IMR-90 (cell line): ENCODE results near the gene ANKRD30BL. TPM values are rescaled to one million over a fixed set of nuclear protein-coding genes. Genes with fewer than 3 reads are reported as not detected.
"Not testable (repeated sequence)": the region's sequence is repeated elsewhere in the genome, so short reads cannot be mapped to it uniquely, and the experiment has no call there.

Experiments
- ATAC-seq: fragments of 200-7000 bp; cut with Tn5 transposase; 2 replicates; pipeline ENCODE4 v1.9.1; 2020; ENCODE audit warnings: low read depth, mild to moderate bottlenecking, moderate library complexity
- BruUV-seq: library from RNA; stranded (reverse); fragments of 400-500 nt; replicated peaks from 2 replicates; lab custom pipeline; 2021; lab: Mats Ljungman, UMichigan
- CTCF ChIA-PET: fragments of 300-600 bp; formaldehyde crosslinking; extraction: SDS; loops from one replicate; lab custom pipeline; 2021; ENCODE audit warnings: antibody characterized with exemption; lab: Yijun Ruan, JAX
- POLR2A ChIA-PET: fragments of 300-600 bp; sonication (Branson Sonifier 250); formaldehyde crosslinking; loops from one replicate; lab custom pipeline; 2022; ENCODE audit warnings: antibody characterized with exemption; ENCODE audit not compliant: unreplicated experiment; lab: Charles Lee
- DNase-seq: peaks from one replicate; pipeline ENCODE4 v3.0.0; 2013
- H2AFZ ChIP-seq: replicated peaks from 2 replicates; pipeline ENCODE3; 2013; ENCODE audit warnings: low read length, mild to moderate bottlenecking; ENCODE audit not compliant: poor library complexity
- H2AK5ac ChIP-seq: 2 replicates; pipeline ENCODE4 v1.6.1; 2013; ENCODE audit warnings: low read depth, low read length, inconsistent platforms
- H2AK9ac ChIP-seq: replicated peaks from 2 replicates; pipeline ENCODE3; 2013; ENCODE audit warnings: mild to moderate bottlenecking, low read depth, low read length, moderate library complexity; ENCODE audit not compliant: poor library complexity
- H2BK120ac ChIP-seq: 2 replicates; pipeline ENCODE4 v1.6.1; 2013; ENCODE audit warnings: low read depth, low read length, inconsistent platforms
- H2BK15ac ChIP-seq: 3 replicates; pipeline ENCODE4 v1.6.1; 2013; ENCODE audit warnings: low read depth, low read length, inconsistent platforms
- H2BK20ac ChIP-seq: 2 replicates; pipeline ENCODE4 v1.6.1; 2013; ENCODE audit warnings: low read depth, mild to moderate bottlenecking, inconsistent platforms, low read length, moderate library complexity
- H2BK5ac ChIP-seq: 2 replicates; pipeline ENCODE4 v1.6.1; 2013; ENCODE audit warnings: mild to moderate bottlenecking, low read depth, low read length, inconsistent platforms; ENCODE audit not compliant: poor library complexity, severe bottlenecking
- H3K14ac ChIP-seq: replicated peaks from 2 replicates; pipeline ENCODE4 v1.6.1; 2013; ENCODE audit warnings: low read depth, low read length, inconsistent platforms
- H3K18ac ChIP-seq: 2 replicates; pipeline ENCODE4 v1.6.1; 2013; ENCODE audit warnings: low read depth, low read length, control low read depth
- H3K23ac ChIP-seq: 2 replicates; pipeline ENCODE4 v1.6.1; 2013; ENCODE audit warnings: low read depth, low read length, inconsistent platforms
- H3K27ac ChIP-seq: 2 replicates; pipeline ENCODE4 v1.5.1; 2013; ENCODE audit warnings: mild to moderate bottlenecking, control low read depth, low read length; ENCODE audit not compliant: insufficient read depth
- H3K27me3 ChIP-seq: 2 replicates; pipeline ENCODE4 v1.6.1; 2013; ENCODE audit warnings: low read length; ENCODE audit not compliant: control insufficient read depth, insufficient read depth
- H3K36me3 ChIP-seq: 2 replicates; pipeline ENCODE4 v1.6.1; 2013; ENCODE audit warnings: low read length, mixed read lengths; ENCODE audit not compliant: control insufficient read depth, insufficient read depth
- H3K4ac ChIP-seq: 2 replicates; pipeline ENCODE4 v1.6.1; 2013; ENCODE audit warnings: low read depth, low read length, inconsistent platforms
- H3K4me1 ChIP-seq: 2 replicates; pipeline ENCODE4 v1.6.1; 2013; ENCODE audit warnings: low read length, mixed read lengths; ENCODE audit not compliant: control insufficient read depth, insufficient read depth
- H3K4me2 ChIP-seq: 2 replicates; pipeline ENCODE4 v1.6.1; 2013; ENCODE audit warnings: low read depth, mild to moderate bottlenecking, control low read depth, low read length, moderate library complexity
- H3K4me3 ChIP-seq: 2 replicates; pipeline ENCODE4 v1.5.1; 2013; ENCODE audit warnings: low read depth, mild to moderate bottlenecking, control low read depth, low read length, moderate library complexity; ENCODE audit not compliant: insufficient read depth
- H3K56ac ChIP-seq: 2 replicates; pipeline ENCODE4 v1.6.1; 2013; ENCODE audit warnings: low read length, inconsistent platforms; ENCODE audit not compliant: insufficient read depth; ENCODE audit errors: extremely low read depth
- H3K79me1 ChIP-seq, 2 experiments: 2 replicates each; pipeline ENCODE4 v1.6.1; 2013; ENCODE audit warnings: low read length in 2 of 2, inconsistent platforms in 1 of 2, low read depth in 1 of 2
- H3K9ac ChIP-seq: 2 replicates; pipeline ENCODE4 v1.6.1; 2013; ENCODE audit warnings: low read depth, low read length, control low read depth
- H3K9me1 ChIP-seq: 2 replicates; pipeline ENCODE4 v1.6.1; 2013; ENCODE audit warnings: low read length, inconsistent platforms; ENCODE audit not compliant: insufficient read depth
- H3K9me3 ChIP-seq: 2 replicates; pipeline ENCODE4 v1.6.1; 2013; ENCODE audit warnings: low read length; ENCODE audit not compliant: control insufficient read depth, insufficient read depth
- H4K20me1 ChIP-seq: 2 replicates; pipeline ENCODE4 v1.6.1; 2013; ENCODE audit warnings: low read length, inconsistent platforms; ENCODE audit not compliant: insufficient read depth
- H4K5ac ChIP-seq: 2 replicates; pipeline ENCODE4 v1.6.1; 2013; ENCODE audit warnings: mild to moderate bottlenecking, low read depth, low read length, control low read depth
- H4K8ac ChIP-seq, 2 experiments: 2 replicates each; pipeline ENCODE4 v1.6.1; 2013; ENCODE audit warnings: low read depth in 2 of 2, low read length in 2 of 2, control low read depth in 1 of 2, inconsistent platforms in 1 of 2
- H4K91ac ChIP-seq: 2 replicates; pipeline ENCODE4 v1.6.1; 2013; ENCODE audit warnings: low read depth, low read length, inconsistent platforms; ENCODE audit not compliant: insufficient read depth
- WGBS, 2 experiments: methylation state at CpG; one replicate each; pipeline versions ENCODE4 v1.1.5 to v1.1.7; 2013; ENCODE audit warnings: missing lambda C conversion rate in 2 of 2; ENCODE audit not compliant: insufficient read length in 1 of 2; ENCODE audit errors: extremely low coverage in 2 of 2; 5-methylcytosine and 5-hydroxymethylcytosine counted together
- dilution Hi-C: fragments of 300-500 bp; cut with HindIII; formaldehyde crosslinking; loops from one replicate; pipeline ENCODE4 v1.14.3; 2018; ENCODE audit warnings: low sequenced_read_pairs; ENCODE audit not compliant: unreplicated experiment
- in situ Hi-C: fragments of 300-500 bp; cut with MboI; formaldehyde crosslinking; loops from 3 replicates; pipeline ENCODE4 v1.14.3; 2019; ENCODE audit warnings: low sequenced_read_pairs, inconsistent platforms, mixed read lengths
- intact Hi-C: fragments of 100-400 bp; cut with micrococcal nuclease; formaldehyde crosslinking; loops from 2 replicates; pipeline ENCODE4 v1.10.0; 2022
- polyA plus RNA-seq, 3 experiments: library from polyadenylated mRNA; depleted of rRNA; stranded (reverse); fragments of >200 nt; gene quantifications; 2 replicates each; pipeline ENCODE4 v1.2.3, GENCODE V29; 2012; ENCODE audit warnings: low replicate concordance in 1 of 3
- total RNA-seq: library from RNA; depleted of rRNA; stranded (reverse); fragments of >200 nt; gene quantifications from 2 replicates; pipeline ENCODE4 v1.2.3, GENCODE V29; 2012

Gene ANKRD30BL
- total and polyA plus RNA-seq, 2 of the 4 experiments (the other 2 are of a cell fraction), result not detected

DNA sequence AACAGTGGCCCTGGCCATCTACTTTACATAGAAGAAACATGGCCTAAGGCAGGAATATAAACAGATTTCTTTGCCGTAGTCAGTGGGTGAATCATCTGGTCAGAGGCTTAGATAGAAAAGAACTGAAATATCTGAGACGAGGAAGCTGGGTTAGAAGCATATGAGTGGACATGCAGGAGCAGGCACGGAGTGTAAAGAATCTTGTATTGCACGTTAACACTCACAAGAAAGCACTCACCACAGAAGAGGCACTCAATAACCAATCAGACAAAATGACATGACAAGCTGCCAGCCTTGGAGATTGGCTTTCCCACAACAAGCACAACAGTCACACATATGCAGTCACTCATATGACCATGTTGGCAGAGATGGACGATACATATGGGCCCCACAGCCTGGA, 31.1 kb upstream of the ANKRD30BL start:
- H3K27me3 ChIP-seq, H3K4me1 ChIP-seq, H4K91ac ChIP-seq, H2AFZ ChIP-seq, H2BK20ac ChIP-seq, H3K36me3 ChIP-seq, H3K56ac ChIP-seq, H2AK5ac ChIP-seq, H3K79me1 ChIP-seq, H3K4me2 ChIP-seq, H3K4ac ChIP-seq, H3K14ac ChIP-seq, H3K4me3 ChIP-seq, H4K20me1 ChIP-seq, H2BK15ac ChIP-seq, H3K18ac ChIP-seq, H3K27ac ChIP-seq, H3K23ac ChIP-seq, dilution Hi-C loops, DNase-seq, H4K8ac ChIP-seq, ATAC-seq, CTCF ChIA-PET, H2AK9ac ChIP-seq, POLR2A ChIA-PET, H3K9ac ChIP-seq, BruUV-seq, H2BK120ac ChIP-seq, in situ Hi-C loops, H3K9me3 ChIP-seq, H4K5ac ChIP-seq, H3K9me1 ChIP-seq, H2BK5ac ChIP-seq, intact Hi-C loops: not testable (repeated sequence)
- no CpG with 5 or more reads among the region's 5 CpGs for WGBS, 2 experiments

DNA sequence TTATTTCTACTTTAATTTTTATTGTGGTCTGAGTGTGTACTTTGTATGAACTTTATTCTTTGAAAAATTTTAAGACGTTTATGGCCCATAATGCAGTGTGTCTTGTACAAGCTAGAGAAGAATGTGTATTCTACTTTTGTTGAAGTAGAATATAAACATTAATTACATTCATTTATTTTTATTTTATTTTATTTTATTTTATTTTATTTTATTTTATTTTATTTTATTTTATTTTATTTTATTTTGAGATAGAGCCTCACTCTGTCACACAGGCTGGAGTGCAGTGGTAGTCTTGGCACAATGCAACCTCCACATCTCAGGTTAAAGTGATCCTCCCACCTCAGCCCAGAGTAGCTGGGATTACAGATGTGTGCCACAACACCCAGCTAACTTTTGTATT, 5.3 kb upstream of the ANKRD30BL start:
- H2AFZ ChIP-seq, H4K8ac ChIP-seq, DNase-seq, H3K27me3 ChIP-seq, H3K36me3 ChIP-seq, H3K9me3 ChIP-seq, dilution Hi-C loops, H4K20me1 ChIP-seq, H2BK5ac ChIP-seq, H3K27ac ChIP-seq, H3K9me1 ChIP-seq, H3K4me3 ChIP-seq, in situ Hi-C loops, H4K91ac ChIP-seq, BruUV-seq, ATAC-seq, H3K23ac ChIP-seq, CTCF ChIA-PET, H3K4me1 ChIP-seq, H3K79me1 ChIP-seq, intact Hi-C loops, H2BK120ac ChIP-seq, H3K56ac ChIP-seq, H3K4me2 ChIP-seq, H2BK20ac ChIP-seq, H3K9ac ChIP-seq, POLR2A ChIA-PET, H2AK5ac ChIP-seq, H2AK9ac ChIP-seq, H3K14ac ChIP-seq, H2BK15ac ChIP-seq, H3K4ac ChIP-seq, H4K5ac ChIP-seq, H3K18ac ChIP-seq: not testable (repeated sequence)
- WGBS, 2 experiments, result no CpG with 5 or more reads among the region's 1 CpG
